PC-3 (cell line): ENCODE data around the gene XPNPEP3.

ENCODE experiments used
- CTCF ChIP-seq: fragments of 300-600 bp; sonication (generic); conservative IDR thresholded peaks from 2 replicates; pipeline ENCODE4 v1.5.1; 2017; ENCODE audit warnings: antibody characterized with exemption, low read depth, mild to moderate bottlenecking, low read length
- EZH2 ChIP-seq: fragments of 300-600 bp; sonication (generic); IDR thresholded peaks from one replicate; pipeline ENCODE4 v1.6.1; 2017; ENCODE audit warnings: antibody characterized with exemption, mild to moderate bottlenecking, low read length; ENCODE audit not compliant: unreplicated experiment
- EZH2phosphoT487 ChIP-seq: fragments of 300-600 bp; sonication (generic); IDR thresholded peaks from 2 replicates; pipeline ENCODE4 v1.6.1; 2018; ENCODE audit warnings: mild to moderate bottlenecking, antibody characterized with exemption, low read length, borderline replicate concordance

DNA sequence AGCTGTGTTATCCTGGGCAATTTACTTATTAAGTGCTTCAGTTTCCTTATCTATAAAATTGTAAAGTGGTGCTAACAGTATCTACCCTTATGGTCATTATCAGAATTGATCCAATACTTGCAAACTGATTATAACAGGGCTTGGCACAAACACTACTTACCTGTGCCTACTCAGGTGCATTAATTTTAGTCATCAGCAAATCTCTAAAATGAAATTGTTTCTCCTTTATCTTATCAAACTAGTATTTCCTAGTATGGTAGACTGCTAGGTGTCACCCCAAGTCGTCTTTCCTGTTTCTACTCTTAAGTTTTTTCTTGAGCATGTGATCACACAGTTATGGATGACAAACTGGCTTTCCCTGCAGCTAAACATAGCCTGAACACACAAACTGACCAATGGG lies 33.5 kb upstream of the XPNPEP3 start:
- TF ChIP-seq CTCF (no peak), EZH2 (no peak), EZH2phosphoT487 (no peak)
